HL-60/S4 treated with retinoic acid at 250 ng/mL for 4 days and 3 days (cell line): ENCODE measurements around the gene ADAMTS16.
"Not testable (repeated sequence)": the region's sequence is repeated elsewhere in the genome, so short reads cannot be mapped to it uniquely, and the experiment has no call there.

Experiments
- in situ Hi-C: fragments of 300-500 bp; cut with MboI; formaldehyde crosslinking; loops from 2 replicates; pipeline ENCODE4 v1.7.0; 2022; ENCODE audit warnings: low sequenced_read_pairs

Gene ADAMTS16, protein sequence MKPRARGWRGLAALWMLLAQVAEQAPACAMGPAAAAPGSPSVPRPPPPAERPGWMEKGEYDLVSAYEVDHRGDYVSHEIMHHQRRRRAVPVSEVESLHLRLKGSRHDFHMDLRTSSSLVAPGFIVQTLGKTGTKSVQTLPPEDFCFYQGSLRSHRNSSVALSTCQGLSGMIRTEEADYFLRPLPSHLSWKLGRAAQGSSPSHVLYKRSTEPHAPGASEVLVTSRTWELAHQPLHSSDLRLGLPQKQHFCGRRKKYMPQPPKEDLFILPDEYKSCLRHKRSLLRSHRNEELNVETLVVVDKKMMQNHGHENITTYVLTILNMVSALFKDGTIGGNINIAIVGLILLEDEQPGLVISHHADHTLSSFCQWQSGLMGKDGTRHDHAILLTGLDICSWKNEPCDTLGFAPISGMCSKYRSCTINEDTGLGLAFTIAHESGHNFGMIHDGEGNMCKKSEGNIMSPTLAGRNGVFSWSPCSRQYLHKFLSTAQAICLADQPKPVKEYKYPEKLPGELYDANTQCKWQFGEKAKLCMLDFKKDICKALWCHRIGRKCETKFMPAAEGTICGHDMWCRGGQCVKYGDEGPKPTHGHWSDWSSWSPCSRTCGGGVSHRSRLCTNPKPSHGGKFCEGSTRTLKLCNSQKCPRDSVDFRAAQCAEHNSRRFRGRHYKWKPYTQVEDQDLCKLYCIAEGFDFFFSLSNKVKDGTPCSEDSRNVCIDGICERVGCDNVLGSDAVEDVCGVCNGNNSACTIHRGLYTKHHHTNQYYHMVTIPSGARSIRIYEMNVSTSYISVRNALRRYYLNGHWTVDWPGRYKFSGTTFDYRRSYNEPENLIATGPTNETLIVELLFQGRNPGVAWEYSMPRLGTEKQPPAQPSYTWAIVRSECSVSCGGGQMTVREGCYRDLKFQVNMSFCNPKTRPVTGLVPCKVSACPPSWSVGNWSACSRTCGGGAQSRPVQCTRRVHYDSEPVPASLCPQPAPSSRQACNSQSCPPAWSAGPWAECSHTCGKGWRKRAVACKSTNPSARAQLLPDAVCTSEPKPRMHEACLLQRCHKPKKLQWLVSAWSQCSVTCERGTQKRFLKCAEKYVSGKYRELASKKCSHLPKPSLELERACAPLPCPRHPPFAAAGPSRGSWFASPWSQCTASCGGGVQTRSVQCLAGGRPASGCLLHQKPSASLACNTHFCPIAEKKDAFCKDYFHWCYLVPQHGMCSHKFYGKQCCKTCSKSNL

DNA sequence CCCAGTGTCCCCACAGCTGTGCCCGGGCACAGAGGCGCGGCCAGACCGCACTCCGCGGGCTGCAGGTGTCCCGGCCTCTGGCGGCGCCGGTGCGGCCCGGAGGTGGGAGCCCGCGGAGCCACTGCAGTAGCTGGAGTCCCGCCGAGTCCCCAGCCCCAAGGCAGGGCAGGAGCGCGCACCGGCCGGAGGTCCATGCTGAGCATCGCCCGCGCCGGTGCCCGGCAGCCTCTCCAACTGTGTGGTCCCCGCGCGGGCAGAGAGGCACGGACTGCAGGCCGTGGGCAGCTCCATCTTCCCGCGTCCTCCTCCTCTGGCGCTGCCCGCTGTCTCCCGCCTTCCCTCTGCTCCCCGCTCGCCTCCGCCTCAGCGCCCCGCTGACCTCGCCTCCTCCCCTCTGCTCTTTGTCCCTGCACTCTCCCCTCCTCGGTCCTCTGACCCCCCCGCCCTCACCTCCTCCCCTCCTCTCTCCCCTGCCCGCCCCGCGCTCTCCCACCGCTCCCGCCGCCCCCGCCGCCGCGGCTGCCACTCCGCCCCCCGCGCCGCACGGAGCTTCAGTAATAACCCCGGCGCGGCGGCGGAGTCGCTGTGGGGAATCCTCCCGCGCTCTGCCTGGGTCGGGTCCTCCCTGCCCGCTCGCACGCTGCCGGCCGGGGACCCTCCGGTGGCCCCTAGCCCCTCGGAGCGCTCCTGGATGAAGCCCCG is at the start of gene ADAMTS16:
TSS of gene ADAMTS16 (plus strand) at position 554 of the 702 bp plus-strand sequence. CDS start at position 692, 138 bp downstream.
- in situ Hi-C loops = no loop called here

DNA sequence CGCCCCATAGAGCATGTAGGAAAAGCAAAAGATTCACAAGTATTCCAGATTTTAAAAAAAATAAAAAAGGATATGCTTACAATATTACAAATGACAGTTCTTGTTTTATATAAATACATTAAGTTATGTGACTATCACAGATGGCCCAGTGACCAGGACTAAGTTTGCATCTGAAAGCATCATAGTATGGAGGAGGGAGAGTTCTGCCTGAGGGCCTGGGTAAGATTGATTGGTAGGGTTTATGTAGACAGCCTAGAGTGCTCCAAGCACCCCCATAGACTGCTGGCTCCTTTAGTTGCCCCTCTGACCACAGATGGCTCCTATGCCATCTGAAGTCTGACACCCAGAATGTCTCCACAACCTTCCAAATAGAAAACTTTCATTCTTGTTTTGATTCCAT is 48.0 kb upstream of the ADAMTS16 start:
- in situ Hi-C loops = no loop called here

DNA sequence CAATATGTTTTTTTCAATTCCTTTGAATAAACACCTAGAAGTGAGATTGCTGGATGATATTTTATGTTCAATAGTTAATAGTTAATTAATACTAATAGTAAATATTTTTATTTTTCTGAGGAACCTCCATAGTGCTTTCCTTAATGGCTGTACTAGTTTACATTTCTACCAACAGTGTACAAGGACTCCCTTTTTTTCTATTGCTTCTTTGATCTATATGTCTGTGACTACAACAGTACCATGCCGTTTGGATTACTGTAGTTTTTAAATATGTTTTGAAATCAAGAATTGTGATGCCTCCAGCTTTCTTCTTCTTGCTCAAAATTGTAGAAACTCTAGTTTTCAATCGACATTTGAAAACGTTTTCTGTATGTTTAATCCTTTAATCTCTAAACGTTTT is 39.5 kb upstream of the ADAMTS16 start:
- in situ Hi-C loops = no loop called here

DNA sequence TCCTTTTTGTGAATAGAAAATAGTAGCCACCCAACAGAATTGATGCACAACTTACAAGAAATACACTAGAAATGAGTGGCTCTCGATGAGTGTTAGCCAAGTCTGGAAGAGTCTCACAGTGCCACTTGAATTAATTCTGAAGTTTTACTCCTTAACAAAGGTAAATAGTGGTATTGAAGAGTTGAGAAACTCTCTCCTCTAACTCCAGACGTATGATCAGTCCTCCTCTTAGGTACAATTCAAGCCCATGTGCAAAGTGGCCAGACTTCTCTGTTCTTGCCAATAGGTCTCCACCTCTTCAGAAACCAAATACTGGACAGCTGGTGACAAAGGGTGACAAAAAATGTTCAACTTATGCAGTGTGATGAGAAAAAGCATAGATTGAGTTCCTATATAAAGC is 38.5 kb upstream of the ADAMTS16 start:
- in situ Hi-C loops = no loop called here

DNA sequence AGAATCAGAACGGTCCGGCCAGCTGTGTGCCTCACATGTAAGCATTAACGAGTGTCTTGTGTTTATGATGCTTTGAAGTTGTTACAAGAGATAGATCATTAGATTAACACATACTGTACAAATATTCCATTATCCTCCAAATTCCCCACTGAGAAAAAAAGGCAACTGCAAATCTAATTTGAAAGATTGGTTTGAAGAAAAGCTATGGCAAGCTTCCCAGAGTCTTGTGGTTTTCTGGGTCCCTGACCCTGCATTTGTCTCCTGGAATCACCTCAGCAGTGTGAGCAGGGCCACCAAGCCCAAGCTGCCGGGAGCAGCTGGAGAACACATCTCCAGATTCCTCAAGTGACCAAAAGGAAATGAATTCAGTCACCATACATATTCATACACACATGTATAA is 36.9 kb upstream of the ADAMTS16 start:
- in situ Hi-C loops = no loop called here

DNA sequence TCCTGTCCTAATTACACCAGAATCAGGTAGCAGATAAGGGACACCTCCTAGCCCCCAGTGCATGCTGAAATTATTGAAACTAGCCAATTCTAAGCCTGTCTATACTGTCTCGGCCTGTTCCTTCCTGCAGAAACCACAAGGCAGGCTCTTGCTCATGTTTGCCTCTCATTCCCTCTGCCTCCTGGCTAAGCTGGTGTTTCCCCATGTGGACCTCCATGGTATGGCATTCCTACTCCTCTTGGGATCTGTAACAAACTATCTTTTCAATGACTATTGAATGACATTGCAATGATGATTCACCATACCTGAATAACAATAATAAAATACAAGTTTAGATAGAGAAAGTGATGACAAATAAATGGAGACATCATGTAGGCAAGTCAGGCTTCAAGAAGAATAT is 35.6 kb upstream of the ADAMTS16 start:
- in situ Hi-C loops = no loop called here

DNA sequence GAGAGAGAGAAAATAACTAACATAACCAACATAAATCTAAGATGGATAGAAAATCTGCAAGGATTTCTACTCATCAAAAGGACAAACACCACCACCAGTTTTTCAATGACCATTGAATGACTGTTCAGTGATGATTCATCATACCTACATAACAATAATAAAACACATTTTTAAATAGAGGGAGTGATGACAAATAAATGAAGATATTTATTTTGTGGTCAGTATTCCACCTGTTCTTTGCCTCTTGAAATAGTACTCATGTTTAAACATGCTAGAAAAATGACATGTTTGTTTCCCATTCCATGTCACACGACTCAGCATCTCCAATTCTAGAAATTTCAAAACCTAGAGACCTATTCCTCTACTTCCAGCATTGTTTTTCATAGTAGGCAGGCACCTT is 34.6 kb upstream of the ADAMTS16 start:
- in situ Hi-C loops = no loop called here

DNA sequence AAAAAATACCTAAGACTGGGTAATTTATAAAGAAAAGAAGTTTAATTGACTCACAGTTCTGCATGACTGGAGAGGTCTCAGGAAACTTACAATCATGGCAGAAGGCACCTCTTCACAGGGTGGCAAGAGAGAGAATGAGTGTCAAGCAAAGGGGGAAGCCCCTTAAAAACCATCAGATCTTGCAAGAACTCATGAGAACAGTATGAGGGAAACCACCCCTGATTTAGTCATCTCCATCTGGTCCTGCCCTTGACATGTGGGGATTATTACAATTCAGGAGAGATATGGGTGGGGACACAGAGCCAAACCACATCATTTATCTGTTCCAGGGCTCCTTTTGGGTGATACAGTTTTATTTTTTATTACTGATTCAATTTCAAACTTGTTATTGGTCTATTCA is 23.2 kb upstream of the ADAMTS16 start:
- in situ Hi-C loops = no loop called here

DNA sequence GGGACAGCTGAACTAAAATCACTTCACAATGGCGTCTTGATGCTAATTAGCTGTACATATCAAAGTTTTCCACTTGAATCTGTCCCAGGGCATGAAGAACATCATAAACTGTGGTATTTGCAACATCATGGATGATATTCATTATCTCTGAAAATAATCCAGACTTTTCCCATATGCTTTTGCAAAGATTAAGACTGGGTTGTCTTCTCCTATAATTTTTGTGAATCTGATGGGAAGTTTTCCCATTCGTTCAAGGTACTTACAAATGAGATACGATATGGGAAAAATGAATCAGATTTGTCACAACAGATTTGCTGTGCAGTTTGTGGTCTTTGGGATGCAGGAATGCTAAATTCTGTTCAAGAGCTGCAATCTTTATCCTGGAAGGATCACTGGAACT is 17.4 kb upstream of the ADAMTS16 start:
- in situ Hi-C loops = no loop called here

DNA sequence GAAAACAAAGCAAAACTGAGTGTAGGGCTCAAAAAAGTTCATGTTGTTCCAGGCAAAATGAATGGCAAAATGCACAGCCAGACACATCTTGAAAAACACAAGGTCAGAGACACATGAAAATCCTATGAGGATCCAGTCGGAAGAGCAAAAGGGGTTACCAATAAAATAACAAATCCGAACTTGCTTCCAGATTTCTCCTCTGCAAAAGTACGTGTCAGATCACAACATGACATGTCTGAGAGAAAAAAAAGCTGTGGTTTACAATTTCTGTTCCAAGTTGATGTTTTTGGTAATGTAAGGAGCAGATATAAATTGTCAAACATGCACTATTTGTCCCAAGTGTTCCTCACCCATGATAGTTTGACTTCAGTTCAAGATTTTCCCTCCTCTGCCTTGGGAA is 15.9 kb upstream of the ADAMTS16 start:
- in situ Hi-C loops = no loop called here

DNA sequence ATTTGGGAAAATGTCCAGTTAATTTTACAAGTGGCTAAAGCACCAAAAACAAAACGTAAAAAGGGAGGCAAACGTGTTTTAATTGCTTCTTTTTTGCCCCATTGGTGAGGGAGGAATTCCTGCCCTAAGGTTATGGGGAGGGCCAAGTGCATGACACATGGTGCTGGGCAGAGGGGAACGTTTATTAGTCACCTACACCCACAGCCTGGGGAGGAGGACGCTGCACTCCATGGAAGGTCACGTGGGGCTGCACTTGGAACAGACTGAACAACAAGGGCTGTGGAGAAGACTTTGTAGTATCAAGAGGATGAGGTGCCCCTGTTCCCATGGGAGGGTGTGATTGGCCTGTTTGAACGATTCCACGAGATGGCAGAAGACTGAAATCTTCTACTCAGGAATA is 13.7 kb upstream of the ADAMTS16 start:
- in situ Hi-C loops = no loop called here

DNA sequence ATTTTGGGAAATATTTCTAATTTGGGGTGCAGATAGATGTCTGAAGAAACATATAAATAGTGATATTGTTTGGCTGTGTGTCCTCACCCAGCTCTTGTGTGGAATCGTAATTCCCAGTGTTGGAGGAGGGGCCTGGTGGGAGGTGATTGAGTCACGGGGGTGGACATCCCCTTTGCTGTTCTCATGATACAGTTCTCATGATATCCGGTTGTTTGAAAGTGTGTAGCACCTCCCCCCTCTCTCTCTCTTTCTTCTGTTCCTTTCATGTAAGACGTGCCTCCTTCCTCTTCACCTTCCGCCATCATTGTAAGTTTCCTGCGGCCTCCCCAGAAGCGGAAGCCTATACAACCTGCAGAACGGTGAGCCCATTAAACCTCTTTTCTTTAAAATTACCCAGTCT is 11.4 kb upstream of the ADAMTS16 start:
- in situ Hi-C loops = no loop called here

DNA sequence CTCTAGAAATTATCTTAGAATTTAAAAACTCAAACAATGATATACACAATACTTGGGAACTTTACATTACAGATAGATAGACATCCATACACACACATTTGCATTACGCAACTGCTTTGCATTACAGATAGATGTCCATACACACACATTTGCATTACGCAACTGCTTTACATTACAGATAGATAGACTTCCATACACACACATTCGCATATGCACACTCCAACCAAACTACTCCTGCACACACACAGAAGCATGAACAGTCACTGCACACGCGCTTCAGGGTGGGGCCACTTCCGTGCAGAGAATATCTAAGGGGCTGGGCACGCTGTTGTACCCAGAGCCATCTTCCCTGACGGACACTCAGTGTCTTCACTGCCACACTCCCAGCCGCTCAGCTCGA is 7.9 kb upstream of the ADAMTS16 start:
- in situ Hi-C loops = no loop called here

DNA sequence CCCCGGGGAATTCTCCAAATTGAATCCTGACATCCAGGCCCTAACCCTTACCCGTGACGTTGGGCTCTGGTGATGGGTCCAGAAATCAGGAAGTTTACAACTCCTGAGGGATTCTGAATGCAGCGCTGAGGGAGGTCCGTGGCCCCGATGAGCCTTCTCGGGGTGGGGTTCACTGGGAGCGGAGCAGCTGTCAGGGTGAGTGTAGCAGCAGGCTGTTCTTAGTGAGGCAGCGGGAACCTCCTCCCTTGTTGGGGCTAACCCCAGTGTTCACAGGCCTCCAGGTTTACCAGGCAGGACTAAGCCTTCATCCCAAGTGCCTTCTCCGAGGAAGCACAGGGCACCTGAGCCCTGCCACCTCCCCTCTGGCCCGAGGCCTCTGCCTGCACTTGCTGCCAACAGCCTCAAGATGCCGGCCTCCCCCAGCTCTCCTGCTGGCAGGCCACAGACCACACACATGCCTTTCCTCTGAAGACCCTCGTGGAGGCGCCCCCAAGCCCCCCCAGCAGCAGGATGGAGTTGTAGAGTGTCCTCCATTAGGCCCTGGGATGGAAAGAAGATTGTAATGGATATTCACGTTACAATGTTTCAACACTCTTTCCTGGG is 7.3 kb upstream of the ADAMTS16 start:
- in situ Hi-C loops = no loop called here

DNA sequence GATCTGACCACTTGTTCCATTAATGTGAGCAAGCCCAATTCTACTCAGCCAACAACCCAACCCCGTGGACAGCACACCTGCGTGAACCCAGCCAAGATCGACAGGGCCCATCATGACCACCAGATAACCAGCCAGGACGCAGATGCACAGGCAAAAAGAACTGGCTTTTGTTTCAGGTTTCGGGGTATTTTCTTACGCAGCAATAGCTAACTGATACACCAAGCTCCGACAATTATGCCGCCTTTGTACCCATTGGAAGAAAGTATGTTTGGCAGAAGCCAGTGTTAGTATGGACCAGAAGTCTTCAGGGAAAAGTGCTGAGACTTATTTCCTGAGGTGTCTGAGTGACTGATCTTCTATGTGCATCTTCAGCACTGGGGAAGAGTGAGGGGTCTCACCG is 6.0 kb upstream of the ADAMTS16 start:
- in situ Hi-C loops = no loop called here

DNA sequence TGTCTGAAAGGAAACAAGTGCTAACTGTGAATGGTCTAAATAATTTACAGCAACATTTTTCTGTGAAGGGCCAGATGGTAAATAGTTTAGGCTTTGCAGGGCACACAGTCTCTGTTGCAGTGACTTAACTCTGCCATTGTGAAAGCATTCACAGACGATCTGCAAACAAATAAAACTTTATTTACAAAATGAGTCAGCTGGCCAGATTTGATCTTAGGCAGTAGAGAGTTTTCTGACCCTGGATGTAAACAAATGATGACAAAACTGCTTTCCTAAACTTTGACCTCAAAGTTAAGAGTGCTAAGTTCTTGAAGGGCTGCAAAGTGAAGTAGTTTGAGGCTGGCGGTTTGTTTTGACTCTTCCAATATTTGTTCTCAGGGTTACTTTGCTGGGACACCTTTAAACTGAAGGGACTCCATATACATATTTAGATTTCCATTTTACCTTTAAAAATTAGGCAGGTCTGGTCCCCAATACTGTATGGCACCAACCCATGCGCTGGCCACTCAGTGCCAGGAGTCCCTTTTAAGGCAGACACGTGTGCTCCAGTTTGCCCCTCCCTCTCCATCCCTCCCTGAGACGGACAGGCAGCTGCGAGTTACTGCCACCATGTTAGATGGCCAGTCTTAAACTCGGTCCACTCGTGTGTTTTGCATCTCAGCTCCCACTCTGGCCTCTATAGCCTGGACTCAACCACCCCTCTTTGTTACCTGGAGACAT is 4.0 kb upstream of the ADAMTS16 start:
- in situ Hi-C loops = no loop called here

DNA sequence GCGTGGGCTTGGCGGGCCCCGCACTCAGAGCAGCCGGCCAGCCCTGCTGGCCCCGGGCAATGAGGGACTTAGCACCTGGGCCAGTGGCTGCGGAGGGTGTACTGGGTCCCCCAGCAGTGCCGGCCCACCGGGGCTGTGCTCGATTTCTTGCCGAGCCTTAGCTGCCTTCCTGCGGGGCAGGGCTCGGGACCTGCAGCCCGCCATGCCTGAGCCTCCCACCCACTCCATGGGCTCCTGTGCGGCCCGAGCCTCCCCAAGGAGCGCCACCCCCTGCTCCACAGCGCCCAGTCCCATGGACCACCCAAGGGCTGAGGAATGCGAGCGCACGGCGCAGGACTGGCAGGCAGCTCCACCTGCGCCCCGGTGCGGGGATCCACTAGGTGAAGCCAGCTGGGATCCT is 2.3 kb upstream of the ADAMTS16 start:
- in situ Hi-C loops = not testable (repeated sequence)

DNA sequence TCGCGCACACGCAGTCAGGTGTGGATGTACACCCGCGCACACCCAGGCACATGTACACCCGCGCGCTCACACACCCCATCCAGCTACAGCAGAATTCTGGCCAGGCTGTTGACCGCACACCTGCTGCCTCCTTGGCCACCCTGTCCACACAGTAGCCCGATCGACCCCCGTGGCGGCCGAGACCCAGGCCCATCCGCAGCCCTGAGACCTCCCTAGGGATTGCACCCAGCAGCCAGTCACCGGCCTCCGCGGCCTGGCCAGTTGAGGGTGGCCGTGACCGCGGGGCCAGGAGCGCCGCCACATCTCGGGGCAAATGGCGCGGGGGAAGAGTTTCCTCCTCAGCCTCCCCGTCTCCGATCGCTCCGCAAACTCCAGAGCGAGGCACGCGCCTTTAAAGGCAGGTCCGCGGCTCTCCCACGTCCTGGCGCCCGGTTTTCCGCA is 774 bp upstream of the ADAMTS16 start:
- in situ Hi-C loops = no loop called here

DNA sequence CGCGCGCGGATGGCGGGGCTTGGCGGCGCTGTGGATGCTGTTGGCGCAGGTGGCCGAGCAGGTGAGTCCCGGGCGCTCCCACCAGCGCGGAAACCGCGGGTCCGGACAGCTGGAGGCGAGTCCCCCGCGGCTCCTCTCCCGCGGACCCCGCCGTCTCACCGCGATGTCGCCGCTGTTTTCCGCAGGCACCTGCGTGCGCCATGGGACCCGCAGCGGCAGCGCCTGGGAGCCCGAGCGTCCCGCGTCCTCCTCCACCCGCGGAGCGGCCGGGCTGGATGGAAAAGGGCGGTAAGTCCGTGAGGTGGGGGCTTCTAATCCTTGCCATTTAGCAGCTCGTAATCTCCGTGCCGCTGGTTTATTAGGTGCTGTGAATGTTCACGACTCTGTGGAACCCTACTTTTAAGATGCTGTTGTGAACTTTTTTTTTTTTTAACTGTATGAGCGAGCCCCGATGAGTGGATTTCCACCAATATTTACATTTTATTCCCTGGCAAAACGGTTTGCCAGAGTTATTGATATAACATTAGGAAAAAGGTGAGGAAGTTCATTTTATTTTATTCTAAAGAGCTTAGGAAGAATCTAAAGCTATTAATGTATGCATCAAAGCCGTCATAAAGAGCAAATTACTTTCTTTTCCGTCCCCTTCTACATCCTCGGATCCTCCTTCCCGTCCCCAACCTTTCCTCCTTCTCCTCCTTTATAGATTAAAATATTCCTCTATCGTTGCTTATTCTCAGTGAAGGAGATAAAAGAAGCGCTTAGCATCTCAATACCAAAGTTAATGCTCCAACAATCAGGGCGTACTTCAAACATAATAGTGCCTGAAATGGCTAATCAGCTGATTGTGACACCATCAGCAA is 579 bp downstream of the ADAMTS16 start:
- in situ Hi-C loops = no loop called here
